Cerebellar nuclear complex (tissue), 1 donor: ENCODE results near the gene FGF16.
"Not testable (repeated sequence)": the region's sequence is repeated elsewhere in the genome, so short reads cannot be mapped to it uniquely, and the experiment has no call there.

Experiments
- DNase-seq, 2 experiments: peaks; one replicate each; lab custom pipeline; 2025; lab: John Stamatoyannopoulos, UW

Gene FGF16

DNA sequence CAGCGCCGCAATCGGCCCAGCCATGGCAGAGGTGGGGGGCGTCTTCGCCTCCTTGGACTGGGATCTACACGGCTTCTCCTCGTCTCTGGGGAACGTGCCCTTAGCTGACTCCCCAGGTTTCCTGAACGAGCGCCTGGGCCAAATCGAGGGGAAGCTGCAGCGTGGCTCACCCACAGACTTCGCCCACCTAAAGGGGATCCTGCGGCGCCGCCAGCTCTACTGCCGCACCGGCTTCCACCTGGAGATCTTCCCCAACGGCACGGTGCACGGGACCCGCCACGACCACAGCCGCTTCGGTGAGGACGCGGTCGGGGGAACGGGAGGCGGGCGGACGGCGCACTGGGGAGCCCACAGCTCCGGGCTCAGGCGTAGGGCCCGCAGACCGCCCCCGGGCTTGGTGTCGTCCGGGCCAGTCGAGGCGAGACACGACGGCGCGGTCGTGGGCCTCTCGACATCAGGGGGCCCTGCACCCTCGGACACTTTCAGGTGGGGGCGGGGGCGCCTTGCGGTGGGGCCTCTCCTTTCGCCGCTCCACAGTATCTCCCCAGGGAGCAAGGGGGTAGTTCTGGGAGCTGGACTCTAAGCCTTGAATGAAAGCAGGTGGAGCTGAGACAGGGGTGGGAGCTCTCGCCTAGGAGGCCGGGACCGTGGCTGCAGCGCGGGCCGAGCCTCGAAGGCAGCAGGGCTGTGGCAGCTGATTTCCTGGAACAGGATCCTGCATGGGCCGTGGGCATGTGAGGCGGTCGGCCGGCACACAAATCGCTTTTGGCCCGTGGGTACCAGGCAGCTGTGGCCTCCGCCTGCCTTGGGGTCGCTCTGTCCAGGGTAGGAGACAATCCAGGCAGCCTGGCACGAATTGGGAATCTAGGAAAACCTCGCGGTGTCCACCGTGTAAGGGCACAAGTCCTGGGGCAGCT lies 722 bp downstream of the FGF16 start:
- DNase-seq = no peak

GRCh38 chrX:77450415-77450814 lies 3.2 kb downstream of the FGF16 start:
- DNase-seq = no peak

DNA sequence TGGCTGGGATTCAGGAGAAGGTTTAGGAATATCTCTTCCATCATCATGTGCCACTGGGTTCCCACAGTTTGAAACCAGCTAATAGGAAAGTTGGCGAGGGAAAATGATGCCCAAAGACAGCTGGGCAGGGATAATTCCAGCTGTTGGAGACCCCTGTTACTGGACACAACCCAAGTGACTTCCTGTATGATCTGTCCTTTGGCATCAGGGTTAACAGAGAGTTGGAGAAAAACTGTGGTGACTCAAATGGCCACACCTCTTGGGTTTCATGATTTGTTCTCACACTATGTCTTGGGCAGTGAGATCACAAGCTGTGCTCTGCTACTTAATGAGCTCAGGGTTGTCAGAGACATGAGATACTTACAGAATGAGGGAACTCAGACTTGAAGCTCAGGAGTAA lies 3.8 kb downstream of the FGF16 start:
- DNase-seq = no peak

DNA sequence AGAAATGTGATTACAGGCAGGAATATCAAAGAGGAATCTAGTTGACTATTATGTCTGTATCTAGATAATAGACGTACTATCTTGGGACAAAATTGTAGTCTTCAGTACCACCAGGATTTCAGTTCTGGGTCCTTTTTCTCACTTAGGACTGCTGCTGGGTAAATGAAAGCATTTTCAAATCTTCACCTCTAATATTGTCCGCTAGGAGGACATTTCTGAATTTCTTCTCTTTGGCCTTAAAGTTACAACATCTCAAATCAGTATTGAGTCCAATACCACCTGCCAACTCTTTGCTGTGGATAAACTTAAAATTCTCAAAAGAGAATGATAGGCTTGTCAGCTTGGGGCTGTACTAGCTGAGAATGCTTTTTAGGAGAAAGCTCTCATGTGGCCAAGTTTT lies 6.0 kb downstream of the FGF16 start:
- DNase-seq = no peak

DNA sequence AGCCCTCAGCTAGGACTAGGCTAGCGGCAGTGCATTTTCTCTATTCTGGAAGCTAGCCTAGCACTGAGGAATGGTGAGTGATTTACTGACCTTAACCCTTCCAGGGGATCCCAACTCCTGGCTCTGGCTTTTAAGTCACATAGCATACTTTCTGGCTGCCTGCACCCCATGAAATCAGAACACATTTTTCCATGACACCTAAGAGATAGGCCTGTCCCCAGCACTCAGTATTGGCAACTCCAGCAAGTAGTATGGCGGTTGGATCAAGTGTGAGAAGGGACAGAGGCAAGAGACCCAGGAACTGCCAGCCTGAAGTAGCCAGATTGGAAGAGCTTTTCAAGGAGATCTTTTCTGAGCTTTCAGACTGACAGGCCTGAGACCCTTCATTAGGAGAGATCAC lies 8.2 kb downstream of the FGF16 start:
- no peak for DNase-seq

DNA sequence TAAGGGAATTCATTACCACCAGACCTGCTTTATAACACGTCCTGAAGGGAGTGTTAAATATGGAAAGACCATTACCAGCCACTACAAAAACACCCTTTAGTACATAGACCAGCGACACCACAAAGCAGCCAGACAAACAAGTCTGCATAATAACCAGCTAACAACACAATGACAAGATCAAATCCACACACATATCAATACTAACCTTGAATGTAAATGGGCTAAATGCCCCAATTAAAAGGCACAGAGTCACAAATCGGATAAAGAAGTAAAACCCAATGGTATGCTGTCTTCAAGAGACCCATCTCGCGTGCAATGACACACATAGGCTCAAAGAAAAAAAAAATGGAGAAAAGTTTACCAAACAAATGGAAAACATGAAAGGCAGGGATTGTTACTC lies 36.9 kb downstream of the FGF16 start:
- no peak for DNase-seq

DNA sequence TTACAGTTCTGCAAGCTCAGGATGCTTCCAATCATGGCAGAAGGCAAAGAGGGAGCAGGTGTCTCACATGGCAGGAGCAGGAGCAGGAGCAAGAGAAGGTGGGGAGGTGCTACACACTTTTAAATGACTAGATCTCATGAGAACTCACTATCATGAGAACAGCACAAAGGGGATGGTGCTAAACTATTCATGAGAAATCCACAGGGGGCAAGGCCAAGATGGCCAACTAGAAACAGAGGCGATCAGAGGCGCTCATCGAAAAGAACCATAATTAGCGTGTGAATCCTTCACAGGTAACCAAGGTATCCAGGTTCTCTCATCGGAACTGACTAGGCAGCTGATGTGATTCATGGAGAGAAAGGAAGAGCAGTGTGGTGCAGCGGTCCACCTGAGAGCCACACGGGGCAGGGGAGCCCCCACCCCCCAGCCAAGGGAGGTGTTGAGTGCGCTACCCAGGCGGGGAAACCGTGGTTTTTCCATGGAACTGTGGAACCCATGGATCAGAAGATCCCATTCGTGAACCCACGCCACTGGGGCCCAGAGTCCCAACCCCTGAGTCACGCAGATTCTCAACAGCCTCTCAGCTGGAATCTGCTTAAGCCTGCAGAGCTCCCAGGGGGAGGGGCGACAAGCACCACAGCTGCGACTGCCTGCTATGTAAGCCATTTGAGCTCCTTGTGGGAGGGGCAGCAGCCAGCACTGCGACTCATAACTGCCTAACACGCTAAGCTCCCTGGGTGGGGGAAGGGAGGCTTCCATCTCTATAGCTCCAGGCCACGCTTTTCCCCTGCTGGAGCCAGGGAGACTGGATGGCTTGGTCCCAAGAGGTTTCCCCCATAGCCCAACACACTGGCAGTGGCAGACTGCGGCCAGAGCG lies 46.7 kb downstream of the FGF16 start:
- DNase-seq = no peak

DNA sequence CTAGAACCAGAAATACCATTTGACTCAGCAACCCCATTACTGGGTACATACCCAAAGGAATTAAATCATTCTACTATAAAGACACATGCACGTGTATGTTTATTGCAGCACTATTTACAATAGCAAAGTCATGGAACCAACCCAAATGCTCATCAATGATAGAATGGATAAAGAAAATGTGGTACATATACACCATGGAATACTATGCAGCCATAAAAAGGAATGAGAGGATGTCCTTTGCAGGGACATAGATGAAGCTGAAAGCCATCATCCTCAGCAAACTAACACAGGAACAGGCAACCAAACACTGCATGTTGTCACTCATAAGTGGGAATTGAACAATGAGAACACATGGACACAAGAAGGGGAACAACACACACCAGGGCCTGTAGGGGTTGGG lies 53.0 kb downstream of the FGF16 start:
- not testable (repeated sequence) for DNase-seq

DNA sequence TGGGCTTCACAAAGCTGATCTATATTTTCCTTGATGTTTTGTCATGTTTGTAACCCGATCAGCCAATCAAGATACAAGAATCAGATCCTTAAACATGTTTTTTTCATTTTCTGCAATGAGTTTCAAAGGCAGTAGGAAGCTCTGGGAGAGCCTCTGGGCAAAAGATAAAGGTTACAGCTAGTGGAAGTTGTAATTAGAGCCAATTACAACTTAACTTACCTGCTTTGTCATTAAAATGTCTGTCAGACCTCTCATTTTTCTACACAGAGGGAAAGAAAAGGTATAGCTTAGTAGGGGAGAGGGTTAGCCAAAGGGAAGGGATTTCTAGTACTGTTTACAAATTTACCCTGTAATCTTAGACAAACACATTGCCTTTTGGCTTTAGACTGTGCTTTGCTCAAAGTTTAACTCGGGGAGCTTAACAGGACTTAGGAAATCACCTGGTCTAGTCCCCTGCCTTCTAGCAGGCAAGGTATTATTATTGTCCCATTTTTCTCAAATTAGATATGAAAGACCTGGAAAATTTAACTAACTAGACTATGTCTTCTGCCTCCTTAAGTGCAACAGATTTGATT lies 55.8 kb downstream of the FGF16 start:
- DNase-seq = no peak

DNA sequence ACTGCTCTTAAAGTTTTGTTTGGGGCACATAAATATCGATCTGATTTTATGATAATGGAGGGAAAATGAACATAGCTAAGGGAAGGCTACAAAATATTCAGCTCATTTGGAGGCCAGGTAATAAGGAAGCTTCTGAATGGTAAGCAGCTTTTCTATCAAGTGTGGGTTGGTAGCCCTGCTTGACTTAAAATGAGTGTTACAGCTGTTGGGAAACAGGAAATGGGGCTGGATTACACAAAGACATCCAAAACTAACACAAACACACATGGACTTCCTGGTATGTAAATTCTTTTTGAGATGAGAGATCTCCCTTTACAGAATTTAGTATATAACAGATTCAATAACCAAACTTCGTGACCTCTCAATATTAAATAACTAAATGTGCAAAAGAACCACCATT lies 58.0 kb downstream of the FGF16 start:
- DNase-seq = no peak
